HG03354 (cell line): Measurements from ENCODE around the gene CCL27.

Source experiments
- ATAC-seq: cut with Tn5 transposase; IDR thresholded peaks from one replicate; pipeline ENCODE4 v1.9.1; 2021; ENCODE audit warnings: mild to moderate bottlenecking; ENCODE audit not compliant: unreplicated experiment, poor library complexity, severe bottlenecking

CCL27 gene

DNA sequence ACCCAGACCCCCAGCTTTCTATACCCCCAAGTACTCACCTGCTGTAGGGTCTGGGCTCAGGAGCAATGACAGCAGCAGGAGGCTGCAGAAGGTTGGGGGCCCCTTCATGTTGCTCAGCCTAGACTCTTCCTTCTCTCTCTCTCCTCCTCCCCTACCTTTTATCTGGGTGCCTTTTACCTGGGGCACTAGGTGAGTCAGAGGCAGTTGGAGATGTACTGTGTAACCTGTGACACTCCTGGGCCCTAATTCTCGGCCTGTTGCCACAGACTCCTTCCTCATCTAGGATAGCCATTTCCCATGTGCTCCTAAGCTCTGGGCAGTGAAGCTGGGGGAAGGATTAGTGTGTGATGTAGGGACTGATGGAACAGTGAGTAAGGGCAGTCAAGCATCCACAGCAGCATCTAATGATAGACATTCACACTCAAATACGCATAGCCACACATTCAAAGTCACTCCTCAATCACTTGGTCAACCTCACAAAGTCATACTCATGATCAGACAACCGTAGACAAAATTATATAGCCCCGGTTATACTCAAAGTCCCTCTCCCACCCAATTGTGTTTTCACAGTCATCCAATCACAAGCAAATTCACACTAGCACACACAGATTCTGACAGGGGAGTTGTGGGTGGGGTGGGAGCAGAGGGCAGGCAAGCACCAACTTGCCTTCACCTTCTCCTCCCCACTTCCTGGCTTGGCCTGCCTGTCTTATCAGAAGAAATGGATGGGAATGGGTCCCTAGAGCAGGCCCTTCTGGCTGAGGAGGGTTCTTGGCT is at the start of gene CCL27:
CCL27 (minus strand) TSS at position 132 of the 777 bp plus-strand sequence; CDS start at position 108, 24 bp downstream.
- no peak for ATAC-seq

GRCh38 chr9:34712140-34712539 is 49.7 kb upstream of the CCL27 start:
- no peak for ATAC-seq

DNA sequence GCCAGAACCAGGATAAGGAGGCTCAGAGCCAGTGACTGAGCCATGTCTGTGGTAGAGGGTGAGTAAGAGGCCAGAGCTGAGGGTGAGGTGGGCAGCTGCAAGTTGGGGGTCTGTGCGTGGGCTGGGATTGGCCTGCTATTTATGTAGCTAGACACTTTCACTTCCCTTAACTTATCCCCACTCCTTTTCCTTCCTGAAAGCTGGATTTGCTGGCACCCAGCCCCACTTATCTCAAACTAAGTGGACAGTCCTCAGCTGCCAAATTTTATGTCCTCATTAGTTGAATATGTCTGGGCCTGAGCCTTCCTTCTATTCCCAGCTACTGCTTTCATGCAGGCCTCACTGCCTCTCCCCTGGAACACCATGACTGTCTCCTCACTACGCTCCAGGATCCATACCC is 47.6 kb upstream of the CCL27 start, which contains the start of gene CCL21:
CCL21 (minus strand) TSS at position 114 of the 400 bp plus-strand sequence; CDS start at position 44, 70 bp downstream.
- ATAC-seq, result no peak

- ATAC-seq, result no peak
These were observed 46.9 kb upstream of the CCL27 start for GRCh38 chr9:34709196-34709978.

DNA sequence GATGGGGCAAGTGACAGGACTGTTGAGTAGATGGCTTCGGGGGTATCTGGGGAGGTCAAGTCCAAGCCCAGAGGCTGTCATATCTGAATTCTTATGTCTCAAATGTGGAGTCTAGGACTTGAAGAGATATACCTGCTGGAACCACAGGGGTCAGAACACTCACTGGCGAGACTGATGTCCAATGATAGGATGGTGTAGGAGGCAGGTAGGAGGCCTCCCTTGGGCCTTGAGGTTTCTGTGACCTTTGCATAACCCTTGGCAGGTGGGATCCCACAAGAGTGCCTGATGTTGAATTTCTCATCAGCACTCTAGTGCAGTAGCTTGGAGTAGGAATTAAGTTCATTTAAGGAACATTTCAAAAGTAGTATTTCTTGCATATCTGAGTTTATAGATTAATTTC is 44.7 kb upstream of the CCL27 start:
- ATAC-seq, result no peak

DNA sequence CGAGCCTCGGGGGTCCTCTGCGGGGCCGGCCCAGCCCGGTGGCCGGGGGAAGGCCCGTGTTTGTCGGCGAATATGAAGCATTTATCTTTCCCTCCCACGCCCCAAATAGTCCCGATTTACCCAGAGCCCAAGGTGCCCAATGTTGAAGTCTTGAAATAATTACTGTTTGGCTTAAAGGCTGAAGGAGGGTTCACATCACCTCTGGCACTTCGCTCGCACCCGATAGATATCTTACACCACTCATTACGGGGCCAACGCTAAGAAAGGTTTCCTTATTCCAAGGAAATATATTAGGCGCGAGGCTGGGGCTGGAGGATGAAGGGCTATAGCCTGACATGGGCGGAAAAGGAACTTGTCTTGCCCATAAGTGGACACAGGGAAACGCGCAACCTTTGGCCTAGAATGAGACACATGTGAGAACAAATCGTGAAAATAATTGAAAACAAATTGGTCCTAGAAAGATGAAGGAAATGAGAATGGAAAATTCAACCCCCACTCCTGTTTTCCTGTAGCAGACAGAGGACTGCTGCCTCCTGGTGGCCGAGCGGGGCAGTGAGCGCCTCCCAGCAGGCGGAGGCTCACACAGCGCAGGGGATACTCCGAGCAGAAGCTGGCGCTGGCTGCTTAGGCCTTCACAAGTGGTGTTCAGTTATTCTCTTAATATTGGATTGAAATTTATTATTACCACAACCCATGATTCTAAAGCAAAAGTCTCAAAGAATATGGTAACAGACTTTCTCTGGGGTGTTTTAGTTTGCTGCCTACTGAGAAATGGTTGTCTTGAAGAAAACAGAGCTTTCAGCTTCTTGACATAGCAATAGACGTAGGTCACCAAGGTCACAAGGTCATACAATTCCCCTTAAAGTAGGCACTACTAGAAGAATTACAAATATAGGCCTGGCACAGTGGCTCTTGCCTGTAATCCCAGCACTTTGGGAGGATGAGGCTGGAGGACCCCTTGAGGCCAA is 39.6 kb upstream of the CCL27 start:
- ATAC-seq, result peak; percentile 78

DNA sequence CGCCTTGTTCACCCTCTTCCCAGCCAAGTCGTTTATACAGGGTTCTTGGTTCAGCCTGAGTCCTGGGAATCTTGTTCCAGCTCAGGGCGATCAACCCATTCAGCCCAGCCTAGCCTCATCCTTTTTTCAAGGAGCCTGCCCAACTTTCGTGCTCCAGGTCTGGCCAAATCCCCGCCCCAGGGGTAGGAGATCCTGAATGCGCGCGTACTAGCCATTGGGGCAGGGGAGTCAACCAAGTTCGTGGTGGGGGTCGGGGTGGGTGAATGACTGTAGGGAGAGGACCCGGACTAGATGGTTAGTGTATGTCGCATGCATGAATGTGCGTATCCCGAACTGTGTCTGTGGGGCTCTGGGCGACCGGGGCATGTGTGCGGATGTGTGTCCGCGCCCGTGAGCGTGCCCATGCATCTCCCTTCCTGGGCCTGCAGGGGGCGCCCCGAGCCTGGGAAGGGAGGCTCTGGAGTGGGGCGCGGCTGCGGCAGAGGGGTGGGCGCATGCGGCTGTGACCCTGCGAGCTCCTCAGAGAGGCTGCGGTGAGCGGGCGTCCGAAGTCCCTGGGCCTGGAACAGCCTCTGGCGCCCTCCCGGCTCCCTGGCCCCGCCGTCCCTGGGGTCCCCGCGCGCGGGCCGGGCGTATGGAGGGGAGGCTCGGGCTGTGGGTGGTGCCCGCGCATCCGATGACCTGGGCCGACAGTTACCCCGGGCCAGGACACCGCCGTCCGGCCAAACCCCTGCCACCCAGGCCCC is 38.7 kb upstream of the CCL27 start:
- peak; percentile 71 for ATAC-seq

GRCh38 chr9:34694811-34695210 is 32.4 kb upstream of the CCL27 start:
- no peak for ATAC-seq

GRCh38 chr9:34693560-34693959 is 31.1 kb upstream of the CCL27 start:
- no peak for ATAC-seq

DNA sequence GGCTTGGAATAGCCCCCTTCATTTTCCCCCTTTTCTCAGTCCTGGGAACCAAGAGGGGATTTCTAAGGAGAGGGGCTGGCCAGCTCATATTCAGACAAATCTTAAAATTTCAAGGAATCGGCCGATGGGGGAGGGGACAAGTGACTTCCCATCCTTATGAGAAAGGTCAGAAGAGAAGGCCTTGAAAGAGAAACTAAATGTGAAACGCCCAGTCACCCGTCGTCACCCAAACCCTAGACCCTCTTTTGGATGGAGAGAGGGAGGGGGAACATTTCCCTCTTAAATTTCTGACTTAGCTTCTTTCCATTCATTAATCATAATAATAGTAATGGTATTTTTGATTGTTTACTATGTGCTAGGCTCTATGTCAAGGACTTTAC is 29.5 kb upstream of the CCL27 start:
- ATAC-seq, result no peak

DNA sequence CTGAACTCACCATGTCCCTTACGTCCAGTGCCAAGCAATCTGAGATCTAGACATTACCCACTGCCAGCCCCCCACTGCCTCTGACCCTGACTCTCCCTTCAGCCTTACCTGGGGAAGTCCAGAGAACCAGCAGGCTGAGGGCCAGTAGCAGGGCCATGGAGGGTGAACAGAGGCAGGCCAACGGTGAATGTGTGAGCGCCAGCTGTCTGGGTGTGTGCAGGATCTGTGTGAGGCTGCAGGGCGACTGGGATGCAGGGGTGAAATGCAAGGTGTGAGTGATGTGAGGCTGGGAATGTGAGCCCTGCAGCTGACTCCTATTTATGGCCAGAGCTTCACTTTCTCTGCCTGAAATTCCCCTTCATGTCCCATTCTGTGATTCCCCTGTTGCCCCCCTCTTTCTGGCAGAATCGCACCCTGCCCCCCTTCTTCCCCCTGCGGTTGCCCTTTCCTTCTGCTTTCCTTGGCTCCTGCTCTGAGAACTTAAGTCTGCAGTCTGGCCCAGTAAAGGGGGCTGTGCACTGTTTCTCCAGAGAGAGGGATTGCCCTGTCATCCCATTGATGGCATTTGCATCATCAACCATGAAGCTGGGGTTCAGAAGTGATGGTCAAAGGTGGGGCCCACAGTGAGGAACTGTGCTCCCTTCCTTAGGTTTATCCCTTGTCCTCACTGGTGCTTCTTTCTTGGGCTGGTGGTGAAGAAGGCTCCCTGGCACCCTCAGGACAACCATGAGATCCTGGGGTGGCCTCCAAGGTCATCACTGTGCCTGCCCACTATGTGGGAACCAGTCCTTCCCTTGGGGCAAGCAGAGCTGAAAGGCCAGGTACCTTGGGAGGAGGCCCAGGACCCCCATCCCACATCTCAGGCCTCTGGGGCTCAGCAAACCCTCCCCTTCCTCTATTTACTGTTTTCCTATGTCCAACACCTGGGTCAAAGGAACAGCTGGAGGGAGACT is 28.8 kb upstream of the CCL27 start, which contains the start of gene CCL19:
CCL19 (minus strand) TSS at position 294 of the 953 bp plus-strand sequence; CDS start at position 157, 137 bp downstream.
- no peak for ATAC-seq

DNA sequence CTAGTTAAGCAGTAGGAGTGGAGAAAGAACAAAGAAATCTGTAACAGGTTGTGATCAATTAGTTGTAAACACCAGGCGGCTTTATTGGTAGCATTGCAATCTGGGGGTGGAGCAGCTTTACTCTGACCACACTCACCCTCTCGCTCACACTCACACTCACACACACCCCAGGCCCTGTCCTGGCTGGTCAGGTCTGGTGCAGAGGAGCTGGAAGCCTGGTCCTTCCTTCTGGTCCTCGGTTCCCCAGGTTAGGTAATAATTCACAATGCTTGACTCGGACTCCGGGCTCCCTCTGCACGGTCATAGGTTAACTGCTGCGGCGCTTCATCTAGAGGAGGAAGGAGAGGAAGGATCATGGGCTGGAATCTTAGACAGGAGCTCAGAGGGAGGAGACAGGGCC is 27.1 kb upstream of the CCL27 start:
- ATAC-seq, result no peak

- no peak for ATAC-seq
These were observed 26.6 kb upstream of the CCL27 start for GRCh38 chr9:34689116-34689470.

- ATAC-seq, result no peak
These were observed 26.1 kb upstream of the CCL27 start for GRCh38 chr9:34688329-34689115.

DNA sequence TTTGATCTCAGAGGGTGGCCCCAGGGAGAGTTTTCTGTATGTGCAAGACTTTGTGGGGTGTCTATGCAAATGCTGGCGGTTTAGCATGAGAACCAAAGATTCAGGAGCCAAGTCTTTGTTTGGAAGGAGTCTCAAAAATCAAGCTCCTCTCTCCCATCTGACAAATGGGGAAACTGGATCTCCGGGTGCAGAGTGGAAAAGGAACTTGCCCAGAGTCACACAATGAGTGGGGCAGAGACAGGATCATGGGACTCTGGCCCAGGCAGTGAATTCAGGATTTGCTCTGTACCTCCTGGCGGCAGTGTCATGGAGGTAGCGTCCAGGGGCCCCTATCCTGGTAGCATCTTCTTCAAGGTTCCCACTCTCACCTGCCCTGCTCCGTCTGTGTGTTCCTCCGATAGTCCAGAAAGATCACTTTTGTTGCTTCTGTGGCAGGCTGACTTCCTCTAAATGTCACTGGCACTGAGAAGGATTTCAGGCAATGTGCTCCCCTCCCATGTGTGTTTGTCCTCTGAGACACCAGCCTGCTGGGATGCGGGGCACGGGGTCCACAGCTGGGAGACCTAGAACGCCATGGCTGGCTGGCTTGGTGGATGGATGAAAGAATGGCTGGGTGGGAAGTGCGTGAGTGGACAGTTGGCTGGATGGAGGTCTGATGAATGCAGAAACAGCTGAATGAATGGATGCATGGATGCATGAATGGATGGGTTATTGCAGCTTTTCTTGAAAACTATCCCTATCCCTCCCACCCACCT is 25.0 kb upstream of the CCL27 start:
- no peak for ATAC-seq

- ATAC-seq, result no peak
These were observed 24.3 kb upstream of the CCL27 start for GRCh38 chr9:34686732-34687131.

DNA sequence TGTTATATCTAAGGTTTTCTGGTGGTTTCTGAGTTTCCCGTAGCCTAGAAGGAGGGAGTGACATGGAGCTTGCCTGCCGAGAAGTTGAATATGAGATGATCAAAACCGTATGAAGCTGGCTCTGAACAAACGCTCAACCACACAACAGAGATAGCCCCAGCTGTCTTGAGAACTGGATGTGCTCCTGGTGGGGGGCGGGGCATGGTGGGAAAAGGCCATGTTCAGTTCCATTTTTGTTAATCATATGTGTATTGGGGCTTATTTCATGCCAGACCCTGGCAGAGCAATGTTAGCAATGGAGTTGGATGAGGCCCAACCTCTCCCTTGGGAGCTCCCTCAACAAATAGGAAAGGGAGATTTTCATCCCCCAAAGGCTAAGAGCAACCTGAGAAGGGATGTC is 23.8 kb upstream of the CCL27 start:
- ATAC-seq, result no peak
